HG03135 (cell line): ENCODE results near the gene PPP1R12B.
"Not testable (repeated sequence)": the region's sequence is repeated elsewhere in the genome, so short reads cannot be mapped to it uniquely, and the experiment has no call there.

Experiments
- ATAC-seq: cut with Tn5 transposase; IDR thresholded peaks from one replicate; pipeline ENCODE4 v1.9.1; 2021; ENCODE audit warnings: mild to moderate bottlenecking, moderate library complexity; ENCODE audit not compliant: unreplicated experiment

Gene PPP1R12B

GRCh38 chr1:202343652-202344349 lies 4.7 kb upstream of the PPP1R12B start:
- no peak for ATAC-seq

- ATAC-seq: no peak
Observed at GRCh38 chr1:202348005-202348508, 442 bp upstream of the PPP1R12B start.

DNA sequence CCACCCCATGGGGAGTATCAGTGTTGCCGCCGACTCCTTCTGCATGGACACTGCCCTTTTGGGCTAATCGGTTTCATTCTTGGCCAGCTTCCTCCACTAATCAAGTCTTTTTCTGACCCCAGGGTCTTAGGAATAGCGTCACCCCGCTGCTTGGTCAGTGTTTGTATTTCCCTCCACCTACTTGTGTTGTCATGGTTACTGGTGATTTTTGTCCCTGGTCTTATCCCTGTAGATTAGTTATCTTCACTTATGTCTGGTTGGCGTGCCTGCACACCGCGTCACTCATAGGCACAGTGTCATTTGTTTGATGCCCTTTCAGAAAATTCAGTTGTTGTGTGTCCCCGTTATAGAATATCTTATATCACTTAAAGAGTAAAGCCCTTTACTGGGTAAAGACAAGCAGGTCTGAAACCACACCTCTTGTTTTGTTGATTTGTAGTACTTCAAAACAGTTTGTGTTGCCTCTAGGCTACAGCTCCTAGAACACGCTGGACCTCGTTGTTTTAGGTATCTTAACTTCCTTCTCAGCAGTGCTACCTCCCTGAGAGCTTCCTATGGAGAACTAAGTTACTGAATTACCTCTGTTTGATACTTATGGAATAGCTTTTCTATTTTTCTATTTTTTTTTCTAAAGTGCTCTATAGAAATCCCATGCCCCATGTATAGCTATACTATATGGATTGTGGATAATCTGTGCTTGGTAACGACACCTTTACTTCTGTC lies 868 bp downstream of the PPP1R12B start:
- ATAC-seq: peak; percentile 19

DNA sequence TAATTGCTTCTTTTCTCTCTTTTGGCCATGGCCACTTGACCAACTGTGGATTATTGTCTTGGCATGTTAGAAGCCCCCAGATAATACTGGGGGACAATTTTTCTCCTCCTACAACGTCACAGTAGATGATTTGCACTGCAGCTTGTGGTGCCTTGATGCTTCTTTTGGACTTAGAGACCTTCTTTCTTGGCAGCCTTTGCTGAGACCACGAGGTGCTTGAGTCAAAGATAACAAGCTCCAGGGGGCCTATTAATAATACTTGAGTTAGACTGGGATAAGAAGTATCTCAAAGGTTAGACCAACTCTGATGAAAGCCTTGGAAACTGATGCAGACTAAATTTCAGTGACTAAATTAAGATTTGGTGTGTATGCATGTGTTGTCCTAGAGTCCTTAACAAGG lies 3.2 kb downstream of the PPP1R12B start:
- ATAC-seq: no peak

DNA sequence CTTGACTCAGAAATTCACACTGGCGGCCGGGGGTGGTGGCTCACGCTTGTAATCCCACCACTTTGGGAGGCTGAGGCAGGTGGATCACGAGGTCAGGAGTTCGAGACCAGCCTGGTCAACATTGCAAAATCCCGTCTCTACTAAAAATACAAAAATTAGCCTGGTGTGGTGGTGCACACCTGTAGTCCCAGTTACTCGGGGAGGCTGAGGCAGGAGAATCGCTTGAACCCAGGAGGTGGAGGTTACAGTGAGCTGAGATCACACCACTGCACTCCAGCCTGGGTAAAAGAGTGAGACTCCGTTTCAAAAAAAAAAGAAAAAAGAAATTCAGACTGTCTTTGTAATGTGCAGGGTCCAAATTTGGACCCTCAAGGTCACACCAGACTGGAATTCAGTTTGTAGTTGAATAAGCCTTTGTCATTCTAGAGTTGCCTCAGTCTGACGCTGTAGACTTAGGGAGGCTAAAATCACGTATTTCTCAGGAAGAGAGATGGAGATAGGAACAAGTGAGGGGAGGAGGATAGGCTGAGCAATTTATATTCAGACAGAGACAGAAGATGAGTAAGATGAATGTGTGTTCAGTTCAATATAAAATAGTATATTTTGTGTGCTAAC lies 4.2 kb downstream of the PPP1R12B start:
- not testable (repeated sequence) for ATAC-seq

DNA sequence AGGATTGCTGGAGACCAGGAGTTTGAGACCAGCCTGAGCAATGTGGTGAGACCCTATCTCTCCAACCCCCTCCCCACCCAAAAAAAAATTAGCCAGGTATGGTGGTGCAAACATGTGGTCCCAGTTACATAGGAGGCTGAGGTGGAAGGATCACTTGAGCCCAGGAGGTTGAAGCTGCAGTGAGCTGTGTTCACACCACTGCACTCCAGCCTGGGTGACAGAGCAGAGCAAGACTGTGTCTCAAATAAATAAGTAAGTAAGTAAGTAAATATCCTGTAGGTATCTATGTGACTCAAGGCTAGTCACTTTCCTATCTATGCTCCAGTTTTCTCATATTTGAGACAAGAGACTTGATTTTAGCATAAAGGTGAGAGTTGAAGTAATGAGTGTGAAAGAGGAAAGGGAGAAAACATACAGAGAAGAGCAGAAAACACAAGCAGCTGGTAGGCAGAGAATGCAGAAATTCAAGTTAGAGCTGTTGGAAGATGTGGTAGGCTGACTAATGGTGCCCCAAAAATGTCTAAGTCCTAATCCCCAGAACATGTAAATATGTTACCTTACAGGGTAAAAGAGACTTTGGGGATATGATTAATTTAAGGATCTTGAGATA lies 7.5 kb downstream of the PPP1R12B start:
- no peak for ATAC-seq

DNA sequence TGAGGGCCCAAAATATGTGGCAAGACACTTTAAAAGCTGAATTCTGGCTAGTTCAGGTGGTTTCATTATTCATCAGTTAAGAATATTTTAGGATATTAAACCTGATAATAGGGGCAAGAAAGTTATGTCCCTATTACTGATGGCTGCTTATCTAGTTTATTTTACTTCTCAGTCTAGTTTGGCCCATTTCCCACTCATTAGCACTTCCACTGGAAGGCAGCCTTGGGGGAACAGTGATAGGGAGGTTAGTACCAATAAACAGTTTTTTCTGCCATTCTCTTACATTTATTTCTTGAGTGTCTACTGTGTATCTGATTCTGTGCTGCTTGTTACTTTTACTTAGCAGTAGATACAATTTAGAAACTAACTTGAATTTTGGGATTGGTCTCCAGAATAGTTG lies 9.0 kb downstream of the PPP1R12B start:
- ATAC-seq: no peak

DNA sequence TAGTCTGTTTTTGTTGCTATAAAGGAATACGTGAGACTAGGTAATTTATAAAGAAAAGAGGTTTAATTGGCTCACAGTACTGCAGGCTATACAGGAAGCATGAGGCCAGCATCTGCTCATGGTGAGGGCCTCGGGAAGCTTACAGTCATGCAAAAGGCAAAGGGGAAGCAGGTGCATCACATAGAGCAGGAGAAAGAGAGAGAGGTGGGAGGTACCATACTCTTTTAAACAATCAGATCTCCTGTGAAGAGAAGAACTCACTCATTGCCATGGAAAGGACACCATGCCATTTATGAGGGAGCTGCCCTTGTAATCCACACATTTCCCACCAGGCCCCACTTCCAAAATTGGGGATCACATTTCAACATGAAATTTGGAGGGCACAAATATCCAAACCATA lies 12.7 kb downstream of the PPP1R12B start:
- no peak for ATAC-seq

DNA sequence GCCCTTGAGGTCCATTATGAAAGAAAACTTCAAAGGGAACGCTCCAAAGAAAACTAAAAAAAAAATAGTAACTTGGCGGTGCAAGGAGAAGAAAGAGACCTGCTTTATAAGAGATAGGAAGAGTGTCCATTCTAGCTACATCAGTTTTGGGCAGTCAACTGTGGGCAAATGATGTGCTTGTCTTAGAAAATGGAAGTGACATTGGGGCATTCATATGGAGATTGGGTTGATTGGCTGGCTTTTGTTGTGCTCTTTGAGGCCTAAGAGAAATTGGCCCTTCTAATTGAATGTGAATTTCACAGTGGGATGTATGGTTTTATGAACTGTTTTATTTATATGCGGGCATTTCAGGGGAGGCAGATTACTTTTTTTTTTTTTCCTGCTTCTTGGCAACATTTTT lies 13.2 kb downstream of the PPP1R12B start:
- no peak for ATAC-seq

DNA sequence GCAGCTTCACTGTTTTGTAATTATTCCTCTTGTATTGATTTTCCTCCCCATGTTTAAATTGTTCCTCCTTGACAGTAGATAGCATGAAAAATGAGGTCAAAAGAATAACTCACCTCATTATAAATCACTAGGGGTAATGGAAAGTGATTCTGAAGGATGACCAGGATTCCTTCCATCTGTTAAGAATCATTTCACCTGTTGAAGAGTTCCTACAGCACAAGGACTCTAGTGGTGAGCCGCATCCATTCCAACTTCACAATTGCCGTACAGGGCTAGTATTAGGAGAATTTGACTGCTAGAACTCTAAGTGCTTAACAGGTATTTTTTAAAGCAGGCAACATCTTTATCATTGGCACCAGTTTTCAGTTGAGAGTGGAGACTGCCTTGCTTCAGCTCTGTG lies 13.7 kb downstream of the PPP1R12B start:
- no peak for ATAC-seq

DNA sequence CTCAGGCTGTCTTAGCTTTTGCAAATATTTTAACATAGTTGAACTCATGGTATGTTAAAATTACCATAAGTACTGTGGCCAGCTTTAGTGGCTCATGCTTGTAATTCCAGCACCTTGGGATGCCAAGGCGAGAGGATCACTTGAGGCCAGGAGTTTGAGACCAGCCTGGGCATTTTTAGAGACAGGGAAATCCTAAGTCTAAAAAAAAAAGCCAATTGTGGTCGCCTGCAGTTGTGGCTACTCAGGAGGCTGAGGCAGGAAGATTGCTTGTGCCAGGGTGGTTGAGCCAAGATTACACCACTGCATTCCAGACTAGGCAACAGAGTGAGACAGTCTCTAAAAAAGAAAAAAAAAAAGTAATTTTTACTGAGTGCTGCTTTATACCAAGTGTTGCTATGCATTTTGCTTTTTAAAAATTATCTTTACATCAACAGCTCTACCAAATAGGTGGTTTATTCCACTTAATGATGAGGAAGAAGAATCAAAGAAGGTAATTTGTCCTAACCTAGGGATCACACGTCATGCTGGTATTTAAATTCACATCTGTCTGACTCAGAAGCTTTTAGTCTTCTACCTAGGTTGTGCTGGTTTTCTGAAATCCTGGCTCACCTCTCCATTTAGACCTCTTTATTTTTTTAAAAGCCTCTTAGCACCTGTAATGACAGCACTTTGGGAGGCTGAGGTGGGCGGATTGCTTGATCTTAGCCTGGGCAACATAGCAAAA lies 16.8 kb downstream of the PPP1R12B start:
- ATAC-seq: no peak

- no peak for ATAC-seq
Observed at GRCh38 chr1:202367271-202367670, 18.8 kb downstream of the PPP1R12B start.

GRCh38 chr1:202370906-202371305 lies 22.4 kb downstream of the PPP1R12B start:
- not testable (repeated sequence) for ATAC-seq

DNA sequence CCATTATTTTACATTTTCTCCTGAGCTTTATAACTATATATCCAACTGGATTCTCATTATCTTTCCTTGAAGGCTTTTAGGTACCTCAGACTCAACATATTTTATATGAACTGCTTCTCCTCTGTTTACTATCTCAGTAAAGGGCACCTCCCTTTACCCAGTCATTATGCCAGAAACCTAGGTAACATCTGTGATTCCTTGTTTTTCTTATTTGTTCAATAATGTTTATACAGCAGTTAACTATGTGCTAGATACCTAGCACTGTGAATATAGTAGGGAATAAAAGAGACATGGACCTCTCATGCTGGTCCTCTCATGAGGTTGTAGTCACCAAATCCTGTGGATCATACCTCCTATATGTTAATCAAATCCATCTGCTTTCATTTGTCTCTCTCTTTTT lies 25.6 kb downstream of the PPP1R12B start:
- ATAC-seq: no peak

DNA sequence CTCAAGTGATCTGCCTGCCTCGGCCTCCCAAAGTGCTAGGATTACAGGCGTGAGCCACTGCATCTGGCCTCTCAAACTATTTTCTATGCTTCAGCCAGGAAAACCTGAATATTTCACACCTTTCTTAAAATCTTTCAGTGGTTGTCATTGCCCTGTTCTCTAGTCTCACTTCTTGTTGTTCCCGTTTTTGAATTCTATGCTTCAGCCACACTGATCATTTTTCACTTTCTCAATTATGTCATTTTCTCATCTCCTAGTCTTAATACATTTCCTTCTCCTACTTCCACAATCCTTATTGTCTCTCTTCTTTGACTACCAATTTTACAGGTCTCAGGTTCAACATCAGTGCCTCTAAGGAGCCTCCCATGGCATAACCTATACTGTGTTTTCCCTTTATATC lies 26.7 kb downstream of the PPP1R12B start:
- ATAC-seq: not testable (repeated sequence)

- ATAC-seq: no peak
Observed at GRCh38 chr1:202376247-202376646, 27.7 kb downstream of the PPP1R12B start.

- ATAC-seq: not testable (repeated sequence)
Observed at GRCh38 chr1:202379884-202380529, 31.5 kb downstream of the PPP1R12B start.

GRCh38 chr1:202380535-202380934 lies 32.0 kb downstream of the PPP1R12B start:
- not testable (repeated sequence) for ATAC-seq

GRCh38 chr1:202381867-202382266 lies 33.4 kb downstream of the PPP1R12B start:
- not testable (repeated sequence) for ATAC-seq

DNA sequence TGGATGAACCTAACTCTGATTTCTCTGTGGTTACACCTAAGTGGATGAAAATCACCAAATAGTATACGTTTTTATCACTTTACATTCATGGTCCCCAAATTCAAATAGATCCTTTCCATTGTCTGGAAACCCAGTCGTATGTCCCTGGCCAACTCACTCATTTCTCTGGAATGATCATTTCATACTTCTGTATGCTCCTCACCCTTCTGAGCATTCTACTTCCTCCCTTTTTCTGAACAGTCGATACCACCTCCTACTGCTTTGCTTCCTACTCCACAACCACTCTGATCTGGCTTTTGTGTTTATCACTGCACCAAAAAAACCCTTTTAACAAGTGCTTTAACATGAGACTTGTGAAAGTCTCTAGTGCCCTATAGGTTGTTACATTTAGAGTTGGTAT lies 47.3 kb downstream of the PPP1R12B start:
- not testable (repeated sequence) for ATAC-seq
